Fibroblast of the conjunctiva (primary cell): ENCODE data around the gene MCF2L.
"Not testable (repeated sequence)": the region's sequence is repeated elsewhere in the genome, so short reads cannot be mapped to it uniquely, and the experiment has no call there.

ENCODE experiments used
- DNase-seq: peaks from one replicate; pipeline ENCODE4 v3.0.0-alpha.2; 2010; ENCODE audit warnings: low read depth

Gene MCF2L

GRCh38 chr13:113016526-113017295 lies 47.7 kb downstream of the MCF2L start:
- no peak for DNase-seq

- DNase-seq: no peak
Observed at GRCh38 chr13:113017506-113018215, 48.6 kb downstream of the MCF2L start.

GRCh38 chr13:113018676-113019465 lies 49.9 kb downstream of the MCF2L start:
- DNase-seq: no peak

GRCh38 chr13:113020323-113021080 lies 51.5 kb downstream of the MCF2L start:
- DNase-seq: no peak

GRCh38 chr13:113021391-113021790 lies 52.4 kb downstream of the MCF2L start:
- DNase-seq: no peak

- DNase-seq: no peak
Observed at GRCh38 chr13:113021811-113022210, 52.8 kb downstream of the MCF2L start.

- no peak for DNase-seq
Observed at GRCh38 chr13:113022391-113022744, 53.4 kb downstream of the MCF2L start.

- no peak for DNase-seq
Observed at GRCh38 chr13:113022745-113023574, 53.9 kb downstream of the MCF2L start.

GRCh38 chr13:113023694-113024430 lies 54.8 kb downstream of the MCF2L start:
- no peak for DNase-seq

- no peak for DNase-seq
Observed at GRCh38 chr13:113024466-113024865, 55.5 kb downstream of the MCF2L start.

GRCh38 chr13:113026391-113026910 lies 57.4 kb downstream of the MCF2L start:
- DNase-seq: no peak

- DNase-seq: no peak
Observed at GRCh38 chr13:113027095-113027494, 58.1 kb downstream of the MCF2L start.

GRCh38 chr13:113027566-113027965 lies 58.6 kb downstream of the MCF2L start:
- no peak for DNase-seq

- DNase-seq: no peak
Observed at GRCh38 chr13:113028336-113029060, 59.5 kb downstream of the MCF2L start.

- DNase-seq: no peak
Observed at GRCh38 chr13:113029061-113029445, 60.0 kb downstream of the MCF2L start.

- DNase-seq: no peak
Observed at GRCh38 chr13:113029487-113030258, 60.7 kb downstream of the MCF2L start.

- not testable (repeated sequence) for DNase-seq
Observed at GRCh38 chr13:113030259-113030640, 61.2 kb downstream of the MCF2L start.

- DNase-seq: no peak
Observed at GRCh38 chr13:113031465-113031864, 62.5 kb downstream of the MCF2L start.

GRCh38 chr13:113032291-113032690 lies 63.3 kb downstream of the MCF2L start:
- no peak for DNase-seq
